BLaER1 treated with 17β-estradiol and CSF1 and Interleukin-3, amounts not matched to agents 10 nM and 100 nM (cell line): ENCODE results near the gene KCTD2.

Source experiments
- H3K27ac ChIP-seq, 11 experiments: shearing (Covaris generic); formaldehyde crosslinking; 2 replicates each; pipeline ENCODE4 v1.8.1; 2022
- H3K27me3 ChIP-seq, 11 experiments: shearing (Covaris generic); formaldehyde crosslinking; 2 replicates each; pipeline ENCODE4 v1.8.1; 2022
- H3K36me3 ChIP-seq, 11 experiments: shearing (Covaris generic); formaldehyde crosslinking; 2 replicates each; pipeline ENCODE4 v1.8.1; 2022
- H3K4me1 ChIP-seq, 10 experiments: shearing (Covaris generic); formaldehyde crosslinking; 2 replicates each; pipeline ENCODE4 v1.8.1; 2022
- H3K4me2 ChIP-seq, 11 experiments: shearing (Covaris generic); formaldehyde crosslinking; 2 replicates each; pipeline ENCODE4 v1.8.1; 2022
- H3K4me3 ChIP-seq, 10 experiments: shearing (Covaris generic); formaldehyde crosslinking; 2 replicates each; pipeline ENCODE4 v1.8.1; 2022
- H3K9ac ChIP-seq, 11 experiments: shearing (Covaris generic); formaldehyde crosslinking; 2 replicates each; pipeline ENCODE4 v1.8.1; 2022
- H3K9me3 ChIP-seq, 11 experiments: shearing (Covaris generic); formaldehyde crosslinking; replicated peaks in 1 of 11; 2 replicates each; pipeline ENCODE4 v1.8.1; 2022
- H4K20me1 ChIP-seq, 11 experiments: shearing (Covaris generic); formaldehyde crosslinking; 2 replicates each; pipeline ENCODE4 v1.8.1; 2022
- Cebpa-rat ChIP-seq, 11 experiments: shearing (Covaris generic); IDR thresholded peaks; 2 replicates each; pipeline ENCODE4 v1.8.1; 2022

Gene KCTD2

GRCh38 chr17:75030161-75030560, 16.9 kb upstream of the KCTD2 start:
- H3K27ac ChIP-seq, result no peak overlapping the region
- H3K27me3 ChIP-seq, result peaks cover 4 to 34% (median 29%) of the 10 kb centered on the region in 11 experiments; a peak in 21 of 22 replicates
- no peak overlapping the region for H3K4me2 ChIP-seq
- peaks cover 0 to 4% (median 0%) of the 10 kb centered on the region in 11 experiments; a peak in 1 of 22 replicates for H3K36me3 ChIP-seq
- H4K20me1 ChIP-seq, result peaks cover 0 to 5% (median 0%) of the 10 kb centered on the region in 11 experiments; a peak in 1 of 22 replicates
- no peak overlapping the region for H3K9ac ChIP-seq
- H3K4me1 ChIP-seq, result peaks cover 27 to 47% (median 37%) of the 10 kb centered on the region in 10 experiments
- TF ChIP-seq Cebpa-rat (IDR thresholded peaks at IDR 0.05), result no peak
- peak overlapping the region in 1 of 10 experiments; percentile 1; a peak in 1 of 20 replicates for H3K4me3 ChIP-seq
- H3K9me3 ChIP-seq, result peaks cover 53 to 67% (median 59%) of the 10 kb centered on the region in 11 experiments

- H3K4me3 ChIP-seq, result no peak overlapping the region
- H3K27ac ChIP-seq, result no peak overlapping the region
- H3K36me3 ChIP-seq, result peaks cover 0 to 7% (median 0%) of the 10 kb centered on the region in 11 experiments; a peak in 3 of 22 replicates
- no peak for TF ChIP-seq Cebpa-rat (IDR thresholded peaks at IDR 0.05)
- H3K9me3 ChIP-seq, result peaks cover 42 to 50% (median 44%) of the 10 kb centered on the region in 11 experiments
- peaks cover 17 to 47% (median 31%) of the 10 kb centered on the region in 10 experiments for H3K4me1 ChIP-seq
- H4K20me1 ChIP-seq, result peaks cover 0 to 5% (median 0%) of the 10 kb centered on the region in 11 experiments; a peak in 2 of 22 replicates
- peaks cover 4 to 36% (median 34%) of the 10 kb centered on the region in 11 experiments; a peak in 21 of 22 replicates for H3K27me3 ChIP-seq
- peak overlapping the region; percentile 24 to 95 (median 83); a peak in 19 of 22 replicates for H3K4me2 ChIP-seq
- no peak overlapping the region for H3K9ac ChIP-seq
Observed at GRCh38 chr17:75031972-75032719, 14.9 kb upstream of the KCTD2 start.

GRCh38 chr17:75032720-75033280, 14.2 kb upstream of the KCTD2 start:
- Histone ChIP-seq H3K4me3 (peak overlapping the region in 8 of 10 experiments; percentile 14 to 80 (median 73); a peak in 12 of 20 replicates), H3K36me3 (peaks cover 0 to 11% (median 3%) of the 10 kb centered on the region in 11 experiments; a peak in 5 of 22 replicates), H3K9me3 (peaks cover 35 to 44% (median 37%) of the 10 kb centered on the region in 11 experiments), H3K9ac (peak overlapping the region in 4 of 11 experiments; percentile 84 to 87 (median 86); a peak in 4 of 22 replicates), H3K4me1 (peaks cover 17 to 47% (median 32%) of the 10 kb centered on the region in 10 experiments), H4K20me1 (peaks cover 0 to 5% (median 0%) of the 10 kb centered on the region in 11 experiments; a peak in 2 of 22 replicates), H3K27me3 (peaks cover 4 to 36% (median 34%) of the 10 kb centered on the region in 11 experiments; a peak in 21 of 22 replicates), H3K4me2 (peak overlapping the region; percentile 79 to 95 (median 91)), H3K27ac (no peak overlapping the region)
- TF ChIP-seq Cebpa-rat (IDR thresholded peaks at IDR 0.05), result no peak

- Histone ChIP-seq H3K4me1 (peaks cover 17 to 47% (median 32%) of the 10 kb centered on the region in 10 experiments), H3K4me2 (peak overlapping the region; percentile 79 to 95 (median 91)), H3K36me3 (peaks cover 3 to 19% (median 11%) of the 10 kb centered on the region in 11 experiments; a peak in 19 of 22 replicates), H3K9me3 (peaks cover 29 to 36% (median 30%) of the 10 kb centered on the region in 11 experiments), H3K27ac (peak overlapping the region in 10 of 11 experiments; percentile 43 to 87 (median 80); a peak in 17 of 22 replicates), H3K4me3 (peak overlapping the region; percentile 62 to 80 (median 72)), H3K9ac (peak overlapping the region; percentile 76 to 88 (median 84); a peak in 21 of 22 replicates), H4K20me1 (peaks cover 0 to 5% (median 0%) of the 10 kb centered on the region in 11 experiments; a peak in 2 of 22 replicates), H3K27me3 (peaks cover 4 to 36% (median 34%) of the 10 kb centered on the region in 11 experiments; a peak in 21 of 22 replicates)
- no peak for TF ChIP-seq Cebpa-rat (IDR thresholded peaks at IDR 0.05)
Observed at GRCh38 chr17:75033346-75034235, 13.4 kb upstream of the KCTD2 start.

GRCh38 chr17:75034236-75034908, 12.7 kb upstream of the KCTD2 start:
- peak overlapping the region; percentile 76 to 88 (median 84) for H3K9ac ChIP-seq
- H3K4me3 ChIP-seq, result peak overlapping the region; percentile 62 to 80 (median 72)
- H3K36me3 ChIP-seq, result peaks cover 10 to 27% (median 19%) of the 10 kb centered on the region in 11 experiments
- H3K27me3 ChIP-seq, result peaks cover 4 to 36% (median 34%) of the 10 kb centered on the region in 11 experiments; a peak in 21 of 22 replicates
- peak overlapping the region; percentile 79 to 95 (median 91) for H3K4me2 ChIP-seq
- no peak for TF ChIP-seq Cebpa-rat (IDR thresholded peaks at IDR 0.05)
- H3K4me1 ChIP-seq, result peaks cover 17 to 47% (median 32%) of the 10 kb centered on the region in 10 experiments
- H4K20me1 ChIP-seq, result peaks cover 0 to 5% (median 0%) of the 10 kb centered on the region in 11 experiments; a peak in 2 of 22 replicates
- H3K27ac ChIP-seq, result peak overlapping the region; percentile 54 to 87 (median 81); a peak in 21 of 22 replicates
- H3K9me3 ChIP-seq, result peaks cover 21 to 28% (median 22%) of the 10 kb centered on the region in 11 experiments

- H3K9ac ChIP-seq, result no peak overlapping the region
- H3K4me3 ChIP-seq, result no peak overlapping the region
- peaks cover 0 to 4% (median 0%) of the 10 kb centered on the region in 11 experiments; a peak in 1 of 22 replicates for H3K9me3 ChIP-seq
- H3K4me2 ChIP-seq, result peak overlapping the region in 5 of 11 experiments; percentile 16 to 85 (median 27); a peak in 10 of 22 replicates
- no peak overlapping the region for H3K27ac ChIP-seq
- H4K20me1 ChIP-seq, result peaks cover 0 to 6% (median 0%) of the 10 kb centered on the region in 11 experiments; a peak in 2 of 22 replicates
- H3K36me3 ChIP-seq, result peaks cover 34 to 51% (median 42%) of the 10 kb centered on the region in 11 experiments
- peaks cover 17 to 52% (median 32%) of the 10 kb centered on the region in 10 experiments for H3K4me1 ChIP-seq
- no peak for TF ChIP-seq Cebpa-rat (IDR thresholded peaks at IDR 0.05)
- peaks cover 4 to 36% (median 34%) of the 10 kb centered on the region in 11 experiments; a peak in 21 of 22 replicates for H3K27me3 ChIP-seq
Observed at GRCh38 chr17:75036643-75037268, 10.3 kb upstream of the KCTD2 start.

- Histone ChIP-seq H4K20me1 (peaks cover 0 to 17% (median 7%) of the 10 kb centered on the region in 11 experiments; a peak in 10 of 22 replicates), H3K27me3 (peaks cover 0 to 16% (median 12%) of the 10 kb centered on the region in 11 experiments; a peak in 19 of 22 replicates), H3K27ac (no peak overlapping the region)
Observed at GRCh38 chr17:75039238-75039637, 7.8 kb upstream of the KCTD2 start.

More at GRCh38 chr17:75039238-75039637, 7.8 kb upstream of the KCTD2 start:
- no peak overlapping the region for H3K4me3 ChIP-seq
- no peak for TF ChIP-seq Cebpa-rat (IDR thresholded peaks at IDR 0.05)
- H3K9me3 ChIP-seq, result no peaks in the 10 kb centered on the region
- no peak overlapping the region for H3K4me2 ChIP-seq
- H3K4me1 ChIP-seq, result peaks cover 0 to 31% (median 19%) of the 10 kb centered on the region in 10 experiments; a peak in 18 of 20 replicates
- peaks cover 45 to 63% (median 48%) of the 10 kb centered on the region in 11 experiments for H3K36me3 ChIP-seq
- H3K9ac ChIP-seq, result no peak overlapping the region
